Testis (tissue), 3 donors: Measurements from ENCODE around the gene ARID5B. TPM values are rescaled to one million over a fixed set of nuclear protein-coding genes. Genes with fewer than 3 reads are reported as not detected.

Experiments
- DNase-seq: peaks from one replicate; pipeline ENCODE4 v3.0.0-alpha.2; 2019
- H3K27ac ChIP-seq, 2 donors: fragments of 200-600 bp; sonication (generic); one replicate each; pipeline ENCODE4 v1.5.1; 2019
- H3K27me3 ChIP-seq: fragments of 200-600 bp; sonication (generic); one replicate; pipeline ENCODE4 v1.5.1; 2019
- H3K36me3 ChIP-seq: fragments of 200-600 bp; sonication (generic); one replicate; pipeline ENCODE4 v1.5.1; 2017; ENCODE audit warnings: low read depth; ENCODE audit errors: missing control alignments
- H3K4me1 ChIP-seq: fragments of 200-600 bp; sonication (generic); one replicate; pipeline ENCODE4 v1.5.1; 2019
- H3K4me3 ChIP-seq, 2 donors: fragments of 200-600 bp; sonication (generic); one replicate each; pipeline ENCODE4 v1.5.1; 2017 to 2019
- H3K9me3 ChIP-seq: fragments of 200-600 bp; sonication (generic); one replicate; pipeline ENCODE4 v1.5.1; 2017
- CTCF ChIP-seq, 3 experiments: fragments of 450-650 bp in 2 of 3; fragments of 200-600 bp in 1 of 3; sonication (generic) in 1 of 3; IDR thresholded peaks; one replicate each; pipeline ENCODE4 v1.5.1; 2016 to 2019; ENCODE audit warnings: antibody characterized with exemption in 3 of 3, mild to moderate bottlenecking in 2 of 3, moderate library complexity in 1 of 3
- POLR2A ChIP-seq: fragments of 450-650 bp; IDR thresholded peaks from one replicate; pipeline ENCODE4 v1.6.1; 2017; ENCODE audit warnings: antibody characterized with exemption, mild to moderate bottlenecking, moderate library complexity
- WGBS, 2 donors: methylation state at CpG; one replicate each; pipeline ENCODE4 v1.1.5; 2018; 5-methylcytosine and 5-hydroxymethylcytosine counted together
- intact Hi-C: fragments of 100-400 bp; cut with DNase I; formaldehyde crosslinking; loops from one replicate; pipeline ENCODE4 v1.15.1; 2023; ENCODE audit warnings: low total_unique reads
- polyA plus RNA-seq: library from polyadenylated mRNA; stranded (reverse); fragments of 350-450 nt; fragmentation: Illumina TruSeq; extraction: RNeasy Lipid Tissue Mini Kit (QIAGEN cat#74804); gene quantifications from one replicate; pipeline ENCODE4 v1.2.3, GENCODE V29; 2014; ENCODE audit warnings: low read depth, low replicate concordance; ENCODE audit not compliant: insufficient read depth
- total RNA-seq, 2 donors: library from RNA; depleted of rRNA; stranded (reverse); fragments of >200 nt; gene quantifications; one replicate each; pipeline ENCODE4 v1.2.3, GENCODE V29; 2016

The ARID5B gene
- total and polyA plus RNA-seq, 3 donors from 2014 or later: 14.3 to 73.6 (median 52.1) TPM

GRCh38 chr10:61882621-61883370 lies 18.7 kb upstream of the ARID5B start:
- Histone ChIP-seq H3K4me1 (no peaks in the 10 kb centered on the region), H3K36me3 (no peaks in the 10 kb centered on the region), H3K27ac (no peak overlapping the region), H3K9me3 (no peaks in the 10 kb centered on the region), H3K4me3 (no peak overlapping the region), H3K27me3 (no peaks in the 10 kb centered on the region)
- 95 to 96% methylated on average over 6 of the region's 6 CpGs for WGBS, 2 donors
- no peak for TF ChIP-seq POLR2A
- no peak for TF ChIP-seq CTCF (IDR thresholded peaks at IDR 0.05)
- DNase-seq: no peak
- intact Hi-C loops: no loop called here

GRCh38 chr10:61883371-61884025 lies 18.0 kb upstream of the ARID5B start:
- no peak for TF ChIP-seq CTCF (IDR thresholded peaks at IDR 0.05)
- no peak for TF ChIP-seq POLR2A
- H3K4me3 ChIP-seq: no peak overlapping the region
- WGBS, 2 donors: 94 to 95% methylated on average over 7 of the region's 7 CpGs

GRCh38 chr10:61887772-61888171 lies 13.7 kb upstream of the ARID5B start:
- TF ChIP-seq CTCF (IDR thresholded peaks at IDR 0.05) (no peak), POLR2A (no peak)
- H3K4me3 ChIP-seq: no peak overlapping the region
- no peak overlapping the region for H3K27ac ChIP-seq
- no peaks in the 10 kb centered on the region for H3K27me3 ChIP-seq
- no peaks in the 10 kb centered on the region for H3K9me3 ChIP-seq
- no peak for DNase-seq
- no peaks in the 10 kb centered on the region for H3K4me1 ChIP-seq
- H3K36me3 ChIP-seq: no peaks in the 10 kb centered on the region
- intact Hi-C loops: no loop called here

More at GRCh38 chr10:61883371-61884025, 18.0 kb upstream of the ARID5B start:
- Histone ChIP-seq H3K4me1 (no peaks in the 10 kb centered on the region), H3K36me3 (no peaks in the 10 kb centered on the region), H3K9me3 (no peaks in the 10 kb centered on the region), H3K27me3 (no peaks in the 10 kb centered on the region), H3K27ac (no peak overlapping the region)
- no peak for DNase-seq
- intact Hi-C loops: no loop called here

- DNase-seq: no peak
- TF ChIP-seq CTCF (IDR thresholded peaks at IDR 0.05) (no peak), POLR2A (no peak)
- H3K27ac ChIP-seq: no peak overlapping the region
- no peaks in the 10 kb centered on the region for H3K9me3 ChIP-seq
- 91 to 94% methylated on average over 1 of the region's 1 CpG for WGBS, 2 donors
- H3K4me3 ChIP-seq: no peak overlapping the region
- intact Hi-C loops: no loop called here
- no peaks in the 10 kb centered on the region for H3K27me3 ChIP-seq
- H3K4me1 ChIP-seq: no peaks in the 10 kb centered on the region
- H3K36me3 ChIP-seq: no peaks in the 10 kb centered on the region
These were observed 12.8 kb upstream of the ARID5B start for GRCh38 chr10:61888744-61889143.

GRCh38 chr10:61890430-61890829 lies 11.1 kb upstream of the ARID5B start:
- no peaks in the 10 kb centered on the region for H3K36me3 ChIP-seq
- no peak overlapping the region for H3K27ac ChIP-seq
- DNase-seq: no peak
- H3K27me3 ChIP-seq: no peaks in the 10 kb centered on the region
- H3K4me1 ChIP-seq: no peaks in the 10 kb centered on the region
- intact Hi-C loops: loop anchor here (10.0 kb wide), 1 partner anchor 354 kb away; no protein-coding TSS in a partner anchor
- no peak overlapping the region for H3K4me3 ChIP-seq
- no peak for TF ChIP-seq CTCF (IDR thresholded peaks at IDR 0.05)
- no peak for TF ChIP-seq POLR2A
- no peaks in the 10 kb centered on the region for H3K9me3 ChIP-seq
